ENCODE measurements around the gene PAQR9. TPM values are rescaled to one million over a fixed set of nuclear protein-coding genes. Genes with fewer than 3 reads are reported as not detected.

PAQR9 gene
- total RNA-seq, 2 experiments from 2014 or later = not detected

DNA sequence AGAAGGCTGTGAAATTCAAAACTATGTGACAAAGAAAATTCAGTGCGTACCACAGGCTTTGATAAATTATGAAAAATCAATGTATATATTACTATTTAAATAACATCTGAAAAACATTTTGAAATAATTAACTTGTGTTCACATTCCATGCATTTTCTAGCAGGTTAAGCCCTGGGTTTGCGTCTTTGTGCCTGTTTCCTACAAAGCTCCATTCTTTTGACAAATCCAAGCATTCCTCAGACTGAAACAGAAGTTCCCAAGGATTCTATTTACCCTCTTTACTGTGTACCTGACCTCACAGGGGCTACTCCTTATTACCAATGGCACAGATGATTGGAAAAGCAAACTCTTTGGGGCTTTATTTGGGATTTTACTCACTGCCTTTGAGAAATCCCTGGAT, 1.9 kb downstream of the PAQR9 start:
- H3K4me3 ChIP-seq (ENCODE audit: low read depth, low read length, poor library complexity, severe bottlenecking) = no peak overlapping the region
- H3K9me3 ChIP-seq (ENCODE audit: low read length) = no peaks in the 10 kb centered on the region
- ChIA-PET CTCF (ENCODE audit: unreplicated experiment) (no interaction called here), POLR2A (interaction anchor here (0.6 kb wide), 1 partner anchor 284 kb away, joined by 4 read pairs; no protein-coding TSS in a partner anchor)
- no peak for DNase-seq (ENCODE audit: low spot score)
- H3K79me2 ChIP-seq (ENCODE audit: insufficient read depth, low read depth, low read length) = no peaks in the 10 kb centered on the region
- H3K36me3 ChIP-seq (ENCODE audit: insufficient read depth, low read length) = no peaks in the 10 kb centered on the region
- H3K27ac ChIP-seq (ENCODE audit: low read depth, low read length, poor library complexity, severe bottlenecking) = no peak overlapping the region
- intact Hi-C loops (cut with micrococcal nuclease; ENCODE audit: unreplicated experiment) = no loop called here
- no peaks in the 10 kb centered on the region for H3K4me1 ChIP-seq (ENCODE audit: insufficient read depth, low read length, poor library complexity, severe bottlenecking)
- H3K9me2 ChIP-seq (ENCODE audit: insufficient read depth, low read length) = no peaks in the 10 kb centered on the region
- no TSS peak for BruUV-seq (replicated peaks)
- TF ChIP-seq EZH2phosphoT487 (IDR thresholded peaks at IDR 0.05; ENCODE audit: borderline replicate concordance, low read depth, low read length) (no peak), CTCF (conservative IDR thresholded peaks at IDR 0.05; ENCODE audit: low read length) (no peak)
- no peak overlapping the region for H3K4me2 ChIP-seq (ENCODE audit: low read length)
- no peak overlapping the region for H2AFZ ChIP-seq (ENCODE audit: low read length)
- no peaks in the 10 kb centered on the region for H4K20me1 ChIP-seq (ENCODE audit: insufficient read depth, low read length)

DNA sequence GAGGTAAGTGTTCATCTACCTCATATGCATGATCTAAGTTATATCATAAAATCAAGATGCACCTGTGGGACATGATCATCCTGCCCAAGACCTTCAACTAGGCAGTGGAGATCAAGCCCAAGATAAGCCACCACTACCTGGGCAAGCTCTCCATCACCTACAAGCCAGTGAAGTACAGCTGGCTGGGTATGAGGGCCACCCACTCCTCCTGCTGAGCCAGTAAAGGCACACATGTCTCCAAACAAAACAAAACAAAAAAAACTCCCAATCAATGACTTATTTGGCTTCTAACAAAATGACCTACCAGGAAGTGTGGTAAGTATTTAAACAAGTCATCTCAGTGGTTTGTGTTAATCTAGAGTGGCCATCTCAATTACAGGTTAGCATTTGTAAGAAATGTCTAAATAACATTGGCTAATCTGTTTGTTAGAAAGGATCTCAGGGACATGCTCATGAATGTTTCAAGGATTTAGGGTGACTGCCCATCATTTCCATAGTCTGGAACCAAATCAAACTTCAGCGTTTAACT, 3.1 kb downstream of the PAQR9 start:
- no peaks in the 10 kb centered on the region for H3K4me1 ChIP-seq (ENCODE audit: insufficient read depth, low read length, poor library complexity, severe bottlenecking)
- CTCF ChIA-PET (ENCODE audit: unreplicated experiment) = no interaction called here
- DNase-seq (ENCODE audit: low spot score) = no peak
- H4K20me1 ChIP-seq (ENCODE audit: insufficient read depth, low read length) = no peaks in the 10 kb centered on the region
- no peak overlapping the region for H2AFZ ChIP-seq (ENCODE audit: low read length)
- TF ChIP-seq EZH2phosphoT487 (IDR thresholded peaks at IDR 0.05; ENCODE audit: borderline replicate concordance, low read depth, low read length) (no peak), CTCF (conservative IDR thresholded peaks at IDR 0.05; ENCODE audit: low read length) (no peak)
- intact Hi-C loops (cut with micrococcal nuclease; ENCODE audit: unreplicated experiment) = no loop called here
- no peaks in the 10 kb centered on the region for H3K36me3 ChIP-seq (ENCODE audit: insufficient read depth, low read length)
- no peaks in the 10 kb centered on the region for H3K9me2 ChIP-seq (ENCODE audit: insufficient read depth, low read length)
- BruUV-seq (replicated peaks) = no TSS peak
- H3K79me2 ChIP-seq (ENCODE audit: insufficient read depth, low read depth, low read length) = no peaks in the 10 kb centered on the region
- POLR2A ChIA-PET = interaction anchor here (0.5 kb wide), 1 partner anchor 10 kb away, joined by 3 read pairs; no protein-coding TSS in a partner anchor
- no peak overlapping the region for H3K27ac ChIP-seq (ENCODE audit: low read depth, low read length, poor library complexity, severe bottlenecking)
- H3K4me2 ChIP-seq (ENCODE audit: low read length) = no peak overlapping the region
- no peak overlapping the region for H3K4me3 ChIP-seq (ENCODE audit: low read depth, low read length, poor library complexity, severe bottlenecking)
- no peaks in the 10 kb centered on the region for H3K9me3 ChIP-seq (ENCODE audit: low read length)

DNA sequence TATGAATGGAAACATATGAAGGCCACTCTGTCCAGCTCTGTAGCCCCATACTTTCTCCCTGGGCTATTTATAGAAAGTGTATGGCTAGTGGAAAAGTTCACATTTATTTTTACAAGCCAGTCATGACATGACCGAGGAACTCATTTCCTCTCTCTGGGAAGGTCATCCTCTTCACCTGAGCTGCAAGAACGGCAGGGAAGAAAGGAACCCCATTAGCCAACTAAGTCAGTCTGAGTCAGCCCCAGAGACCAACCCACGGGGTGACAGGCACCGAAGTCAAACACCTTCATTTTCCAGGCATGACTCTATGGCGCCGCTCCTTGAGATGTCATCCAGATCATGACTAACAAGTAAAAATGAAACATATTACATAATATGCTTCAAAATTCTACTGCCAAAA, 4.8 kb downstream of the PAQR9 start:
- H3K79me2 ChIP-seq (ENCODE audit: insufficient read depth, low read depth, low read length) = no peaks in the 10 kb centered on the region
- CTCF ChIA-PET (ENCODE audit: unreplicated experiment) = no interaction called here
- no peak for DNase-seq (ENCODE audit: low spot score)
- no peak overlapping the region for H3K4me2 ChIP-seq (ENCODE audit: low read length)
- TF ChIP-seq EZH2phosphoT487 (IDR thresholded peaks at IDR 0.05; ENCODE audit: borderline replicate concordance, low read depth, low read length) = no peak
- TF ChIP-seq CTCF (conservative IDR thresholded peaks at IDR 0.05; ENCODE audit: low read length) = no peak
- H4K20me1 ChIP-seq (ENCODE audit: insufficient read depth, low read length) = no peaks in the 10 kb centered on the region
- no peaks in the 10 kb centered on the region for H3K9me3 ChIP-seq (ENCODE audit: low read length)
- H3K9me2 ChIP-seq (ENCODE audit: insufficient read depth, low read length) = no peaks in the 10 kb centered on the region
- no TSS peak for BruUV-seq (replicated peaks)
- no peak overlapping the region for H2AFZ ChIP-seq (ENCODE audit: low read length)
- POLR2A ChIA-PET = no interaction called here
- H3K4me3 ChIP-seq (ENCODE audit: low read depth, low read length, poor library complexity, severe bottlenecking) = no peak overlapping the region
- intact Hi-C loops (cut with micrococcal nuclease; ENCODE audit: unreplicated experiment) = no loop called here
- H3K36me3 ChIP-seq (ENCODE audit: insufficient read depth, low read length) = no peaks in the 10 kb centered on the region
- no peaks in the 10 kb centered on the region for H3K4me1 ChIP-seq (ENCODE audit: insufficient read depth, low read length, poor library complexity, severe bottlenecking)
- H3K27ac ChIP-seq (ENCODE audit: low read depth, low read length, poor library complexity, severe bottlenecking) = no peak overlapping the region
